Brain microvascular endothelial cell (primary cell): ENCODE data around the gene C10orf71.

Experiments used
- DNase-seq: peaks from one replicate; pipeline ENCODE4 v3.0.0-alpha.2; 2020
- H3K27ac ChIP-seq: fragments of 250-450 bp; sonication (Bioruptor Pico); 2 replicates; pipeline ENCODE4 v1.5.1; 2020; ENCODE audit warnings: mild to moderate bottlenecking, moderate library complexity
- H3K27me3 ChIP-seq: fragments of 250-450 bp; sonication (Bioruptor Pico); replicated peaks from 2 replicates; pipeline ENCODE4 v1.5.1; 2020; ENCODE audit warnings: mild to moderate bottlenecking
- H3K36me3 ChIP-seq: fragments of 250-450 bp; sonication (Bioruptor Pico); replicated peaks from 2 replicates; pipeline ENCODE4 v1.5.1; 2020; ENCODE audit warnings: mild to moderate bottlenecking
- H3K4me3 ChIP-seq: 2 replicates; pipeline ENCODE4 v1.5.1; 2011; ENCODE audit warnings: low read depth, mild to moderate bottlenecking, control low read depth, low read length, moderate library complexity
- CTCF ChIP-seq: IDR thresholded peaks from 2 replicates; pipeline ENCODE4 v1.5.1; 2011; ENCODE audit warnings: low read depth, mild to moderate bottlenecking, moderate library complexity, low read length, control low read depth, inconsistent platforms; ENCODE audit errors: missing control alignments
- in situ Hi-C: cut with HindIII; loops from 2 replicates; pipeline ENCODE4 v1.10.0; 2017; ENCODE audit warnings: low sequenced_read_pairs, low pct_ligation_motif_present

The C10orf71 gene

GRCh38 chr10:49287689-49288340 is 11.2 kb upstream of the C10orf71 start:
- no peak for TF ChIP-seq CTCF
- H3K27me3 ChIP-seq, result no peaks in the 10 kb centered on the region
- no peak for DNase-seq
- in situ Hi-C loops, result no loop called here
- no peak overlapping the region for H3K27ac ChIP-seq
- no peak overlapping the region for H3K4me3 ChIP-seq
- H3K36me3 ChIP-seq, result no peaks in the 10 kb centered on the region

- no peaks in the 10 kb centered on the region for H3K36me3 ChIP-seq
- no peak overlapping the region for H3K4me3 ChIP-seq
- H3K27me3 ChIP-seq, result no peaks in the 10 kb centered on the region
- no peak for TF ChIP-seq CTCF
- H3K27ac ChIP-seq, result no peak overlapping the region
- in situ Hi-C loops, result no loop called here
- DNase-seq, result no peak
Observed at GRCh38 chr10:49288341-49289065, 10.5 kb upstream of the C10orf71 start.

GRCh38 chr10:49289480-49289879 is 9.5 kb upstream of the C10orf71 start:
- DNase-seq, result no peak
- Histone ChIP-seq H3K27ac (no peak overlapping the region), H3K36me3 (no peaks in the 10 kb centered on the region), H3K4me3 (no peak overlapping the region), H3K27me3 (no peaks in the 10 kb centered on the region)
- no peak for TF ChIP-seq CTCF
- in situ Hi-C loops, result no loop called here

GRCh38 chr10:49290131-49290530 is 8.8 kb upstream of the C10orf71 start:
- Histone ChIP-seq H3K4me3 (no peak overlapping the region), H3K36me3 (no peaks in the 10 kb centered on the region), H3K27ac (no peak overlapping the region), H3K27me3 (no peaks in the 10 kb centered on the region)
- no peak for TF ChIP-seq CTCF
- in situ Hi-C loops, result no loop called here
- no peak for DNase-seq

- no peaks in the 10 kb centered on the region for H3K27me3 ChIP-seq
- H3K36me3 ChIP-seq, result no peaks in the 10 kb centered on the region
- H3K4me3 ChIP-seq, result no peak overlapping the region
- no peak for DNase-seq
- H3K27ac ChIP-seq, result no peak overlapping the region
- in situ Hi-C loops, result no loop called here
- TF ChIP-seq CTCF, result no peak
Observed at GRCh38 chr10:49290607-49291006, 8.4 kb upstream of the C10orf71 start.
